Astrocyte of the spinal cord (primary cell): Measurements from ENCODE around the gene CFAP20DC.

ENCODE experiments used
- DNase-seq: peaks from one replicate; pipeline ENCODE4 v3.0.0; 2011; ENCODE audit warnings: low read depth, low spot score
- H3K4me3 ChIP-seq: 2 replicates; pipeline ENCODE4 v1.5.1; 2011; ENCODE audit warnings: low read depth, mild to moderate bottlenecking, low read length, moderate library complexity
- CTCF ChIP-seq: IDR thresholded peaks from 2 replicates; pipeline ENCODE4 v1.5.1; 2012; ENCODE audit warnings: low read depth, mild to moderate bottlenecking, low read length, inconsistent platforms
- in situ Hi-C: cut with HindIII; loops from 2 replicates; pipeline ENCODE4 v1.10.0; 2017; ENCODE audit warnings: low sequenced_read_pairs

CFAP20DC gene

GRCh38 chr3:58725326-58725853, 324.4 kb downstream of the CFAP20DC start:
- no peak for TF ChIP-seq CTCF
- no peak overlapping the region for H3K4me3 ChIP-seq
- in situ Hi-C loops: no loop called here
- no peak for DNase-seq

GRCh38 chr3:58724336-58724735, 325.5 kb downstream of the CFAP20DC start:
- no peak overlapping the region for H3K4me3 ChIP-seq
- TF ChIP-seq CTCF: no peak
- in situ Hi-C loops: no loop called here
- no peak for DNase-seq

DNA sequence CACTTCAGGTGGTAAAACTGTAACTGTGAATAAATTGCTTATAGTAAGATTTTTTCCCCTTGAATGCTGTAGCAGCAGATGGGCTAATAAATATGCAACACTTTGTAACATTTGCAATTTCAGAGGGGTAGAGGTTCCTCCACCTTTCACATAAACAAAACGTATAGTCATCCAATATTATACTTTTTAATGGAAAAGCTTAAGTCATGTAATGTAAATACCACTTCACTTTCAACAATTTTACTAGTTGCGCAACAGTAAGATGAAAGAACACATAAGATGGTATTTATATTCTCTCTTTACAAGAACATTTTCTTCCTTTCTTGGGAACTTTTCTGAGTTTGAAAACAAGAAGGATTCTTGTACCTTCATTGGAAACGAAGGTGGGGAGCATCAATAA, 326.7 kb downstream of the CFAP20DC start:
- no peak overlapping the region for H3K4me3 ChIP-seq
- in situ Hi-C loops: no loop called here
- no peak for DNase-seq
- TF ChIP-seq CTCF: no peak

DNA sequence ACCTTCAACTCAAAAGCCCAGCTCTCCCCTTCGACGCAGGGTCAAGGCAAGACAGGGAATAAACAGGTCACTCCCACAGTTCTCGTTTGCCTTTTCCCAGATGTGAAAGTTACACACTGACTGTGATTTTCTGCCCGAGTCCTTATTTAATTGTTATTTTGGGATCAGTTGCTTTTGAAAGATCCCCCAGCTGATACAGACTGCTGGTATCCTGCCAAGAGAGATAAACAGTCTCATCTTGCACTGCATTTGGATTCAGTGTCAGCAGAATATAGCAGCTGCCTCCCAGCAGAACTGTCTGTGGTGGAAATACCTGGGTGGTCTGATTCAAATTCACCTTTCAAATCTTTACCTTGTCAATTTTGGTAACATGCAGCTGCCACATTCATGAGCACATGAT, 327.3 kb downstream of the CFAP20DC start:
- DNase-seq: no peak
- no peak for TF ChIP-seq CTCF
- no peak overlapping the region for H3K4me3 ChIP-seq
- in situ Hi-C loops: no loop called here

DNA sequence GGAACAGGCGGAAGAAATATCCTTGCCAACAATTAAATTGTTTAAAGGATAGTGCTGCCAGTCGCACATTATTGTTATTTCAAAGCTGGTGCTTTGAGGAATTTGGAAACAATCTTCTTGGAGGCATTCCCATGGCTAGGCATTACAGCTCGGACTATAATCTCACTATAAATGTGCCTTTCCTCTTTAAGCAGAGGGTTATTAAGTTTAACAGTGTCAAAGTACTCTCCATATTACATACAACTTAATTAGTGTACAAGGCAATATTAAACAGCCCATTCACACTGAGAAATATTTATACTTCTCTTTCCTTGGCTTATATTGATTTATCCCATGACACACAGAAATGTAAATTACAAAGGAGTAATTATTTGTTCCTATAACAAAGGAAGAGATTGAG, 329.3 kb downstream of the CFAP20DC start:
- TF ChIP-seq CTCF: no peak
- H3K4me3 ChIP-seq: no peak overlapping the region
- in situ Hi-C loops: no loop called here
- no peak for DNase-seq

GRCh38 chr3:58719684-58720083, 330.1 kb downstream of the CFAP20DC start:
- no peak overlapping the region for H3K4me3 ChIP-seq
- no peak for DNase-seq
- in situ Hi-C loops: no loop called here
- TF ChIP-seq CTCF: no peak
